Spinal cord (tissue), 10 donors: Measurements from ENCODE around the gene SPON1. TPM values are rescaled to one million over a fixed set of nuclear protein-coding genes. Genes with fewer than 3 reads are reported as not detected.

Experiments
- DNase-seq, 6 donors: peaks; one replicate each; pipeline versions ENCODE4 v3.0.0 to v3.0.0-alpha.2; 2013 to 2015; ENCODE audit warnings: low spot score in 6 of 6, low read depth in 4 of 6
- H3K27ac ChIP-seq: one replicate; pipeline ENCODE4 v1.5.1; 2013; ENCODE audit warnings: low read depth, low read length, control low read depth
- H3K27me3 ChIP-seq: one replicate; pipeline ENCODE4 v1.6.1; 2013; ENCODE audit warnings: low read length; ENCODE audit not compliant: control insufficient read depth, insufficient read depth
- H3K36me3 ChIP-seq: one replicate; pipeline ENCODE4 v1.6.1; 2013; ENCODE audit warnings: low read length; ENCODE audit not compliant: control insufficient read depth, insufficient read depth
- H3K4me1 ChIP-seq: one replicate; pipeline ENCODE4 v1.6.1; 2013; ENCODE audit warnings: low read length; ENCODE audit not compliant: control insufficient read depth, insufficient read depth
- H3K4me3 ChIP-seq: one replicate; pipeline ENCODE4 v1.5.1; 2013; ENCODE audit warnings: low read depth, low read length, control low read depth
- H3K9me3 ChIP-seq: one replicate; pipeline ENCODE4 v1.6.1; 2013; ENCODE audit warnings: low read length; ENCODE audit not compliant: control insufficient read depth, insufficient read depth
- WGBS: methylation state at CpG from one replicate; pipeline ENCODE4 v1.1.5; 2013; ENCODE audit warnings: missing lambda C conversion rate; ENCODE audit not compliant: insufficient coverage; 5-methylcytosine and 5-hydroxymethylcytosine counted together
- polyA plus RNA-seq, 2 donors: library from polyadenylated mRNA; unstranded; fragments of 120-200 nt; gene quantifications; one replicate each; pipeline ENCODE4 v1.2.1, GENCODE V29; 2013; ENCODE audit not compliant: insufficient read length in 2 of 2
- total RNA-seq, 2 donors: library from RNA; depleted of rRNA in 1 of 2; stranded (reverse); fragments of 120-200 nt in 1 of 2; fragments of >200 nt in 1 of 2; gene quantifications; one replicate each; pipeline versions ENCODE4 v1.2.3 to v1.2.4, GENCODE V29; 2013 to 2014
- donor health status: healthy.

Gene SPON1
- total and polyA plus RNA-seq, 4 donors, result 84.4 to 193 (median 106) TPM

DNA sequence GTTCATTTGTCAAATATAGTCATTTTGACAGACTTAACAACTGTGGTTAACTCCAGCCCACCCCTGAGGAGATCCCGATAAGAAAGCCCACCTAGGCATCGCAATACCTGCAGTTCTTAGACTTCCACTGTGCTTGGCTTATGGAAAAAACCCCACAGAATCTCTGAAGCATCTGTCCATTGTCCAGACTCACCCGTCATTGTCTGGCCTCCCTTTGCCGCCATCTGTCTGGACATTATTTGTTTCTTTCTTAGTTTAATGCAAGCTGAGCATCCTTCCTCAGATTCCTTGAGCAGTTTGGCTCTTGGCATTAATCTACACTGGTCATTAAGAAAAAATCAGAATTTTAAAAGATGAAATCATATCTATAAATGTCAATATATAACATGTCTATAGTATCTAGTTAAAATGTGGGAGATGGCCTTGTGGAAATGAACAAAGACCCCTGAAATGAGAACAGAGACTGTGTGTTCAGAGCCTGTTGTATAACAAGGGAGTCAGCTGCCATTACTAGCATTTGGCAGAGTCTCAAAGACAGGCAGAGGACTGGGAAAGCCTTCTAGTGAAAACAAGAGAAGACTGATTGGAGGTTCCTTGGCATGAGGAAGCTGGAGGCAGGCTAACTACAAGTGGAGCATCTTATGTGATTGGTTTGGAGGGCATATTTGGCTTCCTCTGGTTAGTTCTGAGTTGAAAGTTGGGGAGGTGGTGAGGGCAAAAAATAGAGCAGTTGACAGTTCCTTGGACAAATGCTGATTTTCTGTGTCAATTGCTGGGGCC is 80.4 kb downstream of the SPON1 start:
- Histone ChIP-seq H3K27me3 (no peaks in the 10 kb centered on the region), H3K9me3 (peaks cover 4% of the 10 kb centered on the region), H3K4me1 (peaks cover 3% of the 10 kb centered on the region), H3K27ac (peak overlapping the region; percentile 35), H3K4me3 (no peak overlapping the region), H3K36me3 (no peaks in the 10 kb centered on the region)
- peak; percentile 33 to 91 (median 68) for DNase-seq
- WGBS, result 67% methylated on average over 2 of the region's 4 CpGs

DNA sequence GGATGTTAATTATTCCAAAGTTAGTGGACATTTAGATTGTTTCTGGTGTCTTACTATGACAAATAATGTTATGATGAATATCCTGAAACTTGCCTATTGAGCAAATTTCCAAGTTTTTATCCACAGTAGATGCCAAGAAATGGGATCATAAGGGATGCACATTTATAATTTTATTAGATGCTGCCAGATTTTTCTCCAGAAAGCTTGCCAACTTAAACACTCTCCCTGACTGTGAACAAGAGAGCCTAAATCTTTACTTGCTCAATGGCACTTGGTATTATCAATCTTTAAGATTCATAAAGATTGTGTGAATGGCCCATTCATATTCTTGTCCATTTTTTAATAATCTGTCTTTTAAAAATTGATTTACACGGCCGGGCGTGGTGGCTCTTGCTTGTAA is 82.4 kb downstream of the SPON1 start:
- WGBS, result 100% methylated on average over 3 of the region's 3 CpGs
- Histone ChIP-seq H3K9me3 (peaks cover 2% of the 10 kb centered on the region), H3K27ac (no peak overlapping the region), H3K4me3 (no peak overlapping the region), H3K27me3 (no peaks in the 10 kb centered on the region), H3K36me3 (no peaks in the 10 kb centered on the region), H3K4me1 (peaks cover 3% of the 10 kb centered on the region)
- DNase-seq, result peak in 1 of 6 donors; percentile 44

GRCh38 chr11:14045417-14045816 is 82.9 kb downstream of the SPON1 start:
- Histone ChIP-seq H3K4me3 (no peak overlapping the region), H3K4me1 (peaks cover 3% of the 10 kb centered on the region), H3K27ac (no peak overlapping the region), H3K36me3 (no peaks in the 10 kb centered on the region), H3K9me3 (no peaks in the 10 kb centered on the region), H3K27me3 (no peaks in the 10 kb centered on the region)
- DNase-seq, result no peak
- WGBS, result 83% methylated on average over 1 of the region's 2 CpGs

- WGBS, result 100% methylated on average over 1 of the region's 3 CpGs
- Histone ChIP-seq H3K27me3 (no peaks in the 10 kb centered on the region), H3K4me1 (no peaks in the 10 kb centered on the region)
These were observed 89.7 kb downstream of the SPON1 start for GRCh38 chr11:14052198-14052597.

GRCh38 chr11:14054116-14055107 is 91.9 kb downstream of the SPON1 start:
- WGBS, result 98% methylated on average over 7 of the region's 12 CpGs
- Histone ChIP-seq H3K27me3 (no peaks in the 10 kb centered on the region), H3K4me1 (peaks cover 5% of the 10 kb centered on the region), H3K27ac (no peak overlapping the region), H3K9me3 (no peaks in the 10 kb centered on the region), H3K4me3 (no peak overlapping the region), H3K36me3 (no peaks in the 10 kb centered on the region)
- DNase-seq, result no peak

More at GRCh38 chr11:14052198-14052597, 89.7 kb downstream of the SPON1 start:
- no peak overlapping the region for H3K27ac ChIP-seq
- H3K4me3 ChIP-seq, result no peak overlapping the region
- no peak for DNase-seq
- H3K9me3 ChIP-seq, result no peaks in the 10 kb centered on the region
- H3K36me3 ChIP-seq, result no peaks in the 10 kb centered on the region

DNA sequence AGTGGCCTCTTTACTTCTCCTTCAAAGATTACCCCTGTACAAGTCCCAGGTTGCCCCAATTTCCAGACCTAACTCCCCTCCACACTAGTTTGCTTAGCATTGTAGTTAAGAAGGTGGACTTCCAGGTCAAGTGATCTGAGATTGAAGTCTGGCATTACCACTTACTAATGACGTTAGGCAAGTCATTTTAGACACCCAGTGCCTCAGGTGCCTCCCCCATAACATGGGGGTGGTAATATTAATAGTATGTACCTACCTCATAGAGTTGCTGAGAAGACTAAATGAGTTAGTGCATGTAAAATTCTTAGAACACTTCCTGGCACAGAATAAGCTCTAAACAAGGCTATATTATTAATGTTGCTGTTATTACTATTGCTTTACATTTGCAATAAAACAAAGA is 93.4 kb downstream of the SPON1 start:
- Histone ChIP-seq H3K4me3 (no peak overlapping the region), H3K9me3 (no peaks in the 10 kb centered on the region), H3K27ac (no peak overlapping the region)

GRCh38 chr11:14058061-14058460 is 95.5 kb downstream of the SPON1 start:
- 88% methylated on average over 4 of the region's 5 CpGs for WGBS
- no peak for DNase-seq
- Histone ChIP-seq H3K27ac (no peak overlapping the region), H3K36me3 (no peaks in the 10 kb centered on the region), H3K4me1 (peaks cover 5% of the 10 kb centered on the region), H3K27me3 (no peaks in the 10 kb centered on the region), H3K4me3 (no peak overlapping the region), H3K9me3 (no peaks in the 10 kb centered on the region)

More for the DNA sequence above, 93.4 kb downstream of the SPON1 start:
- no CpG with 5 or more reads among the region's 1 CpG for WGBS
- Histone ChIP-seq H3K36me3 (no peaks in the 10 kb centered on the region), H3K27me3 (no peaks in the 10 kb centered on the region), H3K4me1 (peaks cover 5% of the 10 kb centered on the region)
- no peak for DNase-seq

GRCh38 chr11:14059491-14059890 is 97.0 kb downstream of the SPON1 start:
- Histone ChIP-seq H3K4me3 (no peak overlapping the region), H3K36me3 (no peaks in the 10 kb centered on the region), H3K27me3 (no peaks in the 10 kb centered on the region), H3K27ac (no peak overlapping the region), H3K4me1 (peaks cover 5% of the 10 kb centered on the region), H3K9me3 (no peaks in the 10 kb centered on the region)
- WGBS, result no CpG with 5 or more reads among the region's 1 CpG
- DNase-seq, result peak in 5 of 6 donors; percentile 42 to 88 (median 61)

- Histone ChIP-seq H3K27ac (no peak overlapping the region), H3K27me3 (no peaks in the 10 kb centered on the region), H3K4me1 (peaks cover 9% of the 10 kb centered on the region), H3K4me3 (no peak overlapping the region), H3K36me3 (no peaks in the 10 kb centered on the region), H3K9me3 (no peaks in the 10 kb centered on the region)
- 88% methylated on average over 3 of the region's 3 CpGs for WGBS
- DNase-seq, result peak in 2 of 6 donors; percentile 39 to 72
These were observed 99.2 kb downstream of the SPON1 start for GRCh38 chr11:14061721-14062120.
